BLaER1 treated with 17β-estradiol and CSF1 and Interleukin-3, amounts not matched to agents 10 nM and 100 nM (cell line): ENCODE measurements around the gene GGN.
"Not testable (repeated sequence)": the region's sequence is repeated elsewhere in the genome, so short reads cannot be mapped to it uniquely, and the experiment has no call there.

Experiments used
- H3K27ac ChIP-seq, 11 experiments: shearing (Covaris generic); formaldehyde crosslinking; 2 replicates each; pipeline ENCODE4 v1.8.1; 2022
- H3K27me3 ChIP-seq, 11 experiments: shearing (Covaris generic); formaldehyde crosslinking; 2 replicates each; pipeline ENCODE4 v1.8.1; 2022
- H3K36me3 ChIP-seq, 11 experiments: shearing (Covaris generic); formaldehyde crosslinking; 2 replicates each; pipeline ENCODE4 v1.8.1; 2022
- H3K4me1 ChIP-seq, 10 experiments: shearing (Covaris generic); formaldehyde crosslinking; 2 replicates each; pipeline ENCODE4 v1.8.1; 2022
- H3K4me2 ChIP-seq, 11 experiments: shearing (Covaris generic); formaldehyde crosslinking; 2 replicates each; pipeline ENCODE4 v1.8.1; 2022
- H3K4me3 ChIP-seq, 10 experiments: shearing (Covaris generic); formaldehyde crosslinking; 2 replicates each; pipeline ENCODE4 v1.8.1; 2022
- H3K9ac ChIP-seq, 11 experiments: shearing (Covaris generic); formaldehyde crosslinking; 2 replicates each; pipeline ENCODE4 v1.8.1; 2022
- H3K9me3 ChIP-seq, 11 experiments: shearing (Covaris generic); formaldehyde crosslinking; replicated peaks in 1 of 11; 2 replicates each; pipeline ENCODE4 v1.8.1; 2022
- H4K20me1 ChIP-seq, 11 experiments: shearing (Covaris generic); formaldehyde crosslinking; 2 replicates each; pipeline ENCODE4 v1.8.1; 2022
- Cebpa-rat ChIP-seq, 11 experiments: shearing (Covaris generic); IDR thresholded peaks; 2 replicates each; pipeline ENCODE4 v1.8.1; 2022

GGN gene, protein sequence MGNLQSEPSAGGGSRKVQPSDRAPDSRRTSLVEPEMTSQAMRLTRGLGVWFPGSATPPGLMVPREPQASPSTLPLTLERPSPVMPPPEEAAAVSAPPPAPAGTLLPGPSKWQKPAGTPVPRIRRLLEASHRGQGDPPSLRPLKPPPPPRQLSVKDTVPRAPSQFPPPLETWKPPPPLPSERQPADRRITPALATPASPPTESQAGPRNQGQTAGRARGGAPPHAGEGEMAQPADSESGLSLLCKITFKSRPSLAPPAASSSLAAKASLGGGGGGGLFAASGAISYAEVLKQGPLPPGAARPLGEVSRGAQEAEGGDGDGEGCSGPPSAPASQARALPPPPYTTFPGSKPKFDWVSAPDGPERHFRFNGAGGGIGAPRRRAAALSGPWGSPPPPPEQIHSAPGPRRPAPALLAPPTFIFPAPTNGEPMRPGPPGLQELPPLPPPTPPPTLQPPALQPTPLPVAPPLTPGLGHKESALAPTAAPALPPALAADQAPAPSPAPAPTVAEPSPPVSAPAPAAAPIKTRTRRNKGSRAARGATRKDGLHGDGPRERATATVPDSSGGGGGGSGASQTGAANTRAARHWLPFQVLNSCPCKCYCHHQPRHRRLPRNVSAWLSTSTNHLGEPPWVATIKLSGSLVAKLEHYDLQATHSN

DNA sequence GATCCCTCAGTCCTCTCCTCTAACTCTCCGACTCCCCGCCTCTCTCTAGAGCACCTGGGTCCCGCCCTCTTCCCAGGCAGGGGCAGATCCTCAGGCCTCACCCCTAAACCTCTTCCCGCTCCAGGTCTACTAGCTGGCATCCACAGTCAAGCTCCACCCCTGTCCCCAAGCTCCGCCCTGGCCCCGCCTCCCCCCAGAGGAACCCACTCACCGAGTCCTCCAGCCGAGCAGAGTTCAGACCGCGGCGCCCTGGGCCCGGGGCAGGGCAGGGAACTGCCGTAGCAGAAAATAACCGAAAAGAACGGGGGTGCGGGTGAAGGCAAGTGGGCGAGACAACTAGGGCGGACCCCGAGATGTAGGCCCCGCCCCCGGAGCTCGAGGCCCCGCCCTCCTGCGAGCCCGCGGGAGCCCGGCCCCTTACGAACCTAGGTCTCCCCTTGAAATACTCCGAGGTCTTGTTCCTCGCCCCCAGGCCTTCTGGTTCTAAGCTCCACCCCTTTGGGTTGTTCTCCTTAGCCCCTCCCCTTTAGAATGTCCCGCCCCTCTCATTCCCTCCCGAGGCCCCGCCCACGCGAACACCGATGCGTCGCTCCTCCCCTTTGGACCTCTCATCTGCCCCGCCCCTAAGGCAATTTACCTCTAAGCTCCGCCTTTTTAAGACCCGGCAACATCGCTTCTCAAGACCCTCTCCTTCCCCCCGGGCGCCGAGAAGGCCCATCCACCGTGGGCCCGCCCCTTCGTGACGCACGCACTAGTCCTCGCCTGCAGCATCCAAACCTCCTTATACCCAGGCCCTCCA is at the start of gene GGN:
Gene GGN (minus strand): TSS at position 485 of the 799 bp plus-strand sequence. CDS start 773 bp downstream, outside the sequence.
- Histone ChIP-seq H3K4me1 (peaks cover 29 to 49% (median 36%) of the 10 kb centered on the region in 10 experiments), H3K27ac (peak within 1 kb of the TSS in 4 of 11 experiments; percentile 44 to 62 (median 48); a peak in 10 of 22 replicates), H3K27me3 (peaks cover 63 to 100% (median 96%) of the 10 kb centered on the region in 11 experiments), H3K9ac (peak within 1 kb of the TSS in 10 of 11 experiments; percentile 29 to 75 (median 62); a peak in 21 of 22 replicates), H3K9me3 (no peaks in the 10 kb centered on the region), H3K4me2 (peak within 1 kb of the TSS; percentile 77 to 95 (median 92)), H4K20me1 (peaks cover 44 to 75% (median 59%) of the 10 kb centered on the region in 11 experiments; a peak in 21 of 22 replicates), H3K4me3 (peak within 1 kb of the TSS; percentile 57 to 68 (median 61)), H3K36me3 (peaks cover 18 to 39% (median 37%) of the 10 kb centered on the region in 11 experiments)
- TF ChIP-seq Cebpa-rat (IDR thresholded peaks at IDR 0.05) = no peak

DNA sequence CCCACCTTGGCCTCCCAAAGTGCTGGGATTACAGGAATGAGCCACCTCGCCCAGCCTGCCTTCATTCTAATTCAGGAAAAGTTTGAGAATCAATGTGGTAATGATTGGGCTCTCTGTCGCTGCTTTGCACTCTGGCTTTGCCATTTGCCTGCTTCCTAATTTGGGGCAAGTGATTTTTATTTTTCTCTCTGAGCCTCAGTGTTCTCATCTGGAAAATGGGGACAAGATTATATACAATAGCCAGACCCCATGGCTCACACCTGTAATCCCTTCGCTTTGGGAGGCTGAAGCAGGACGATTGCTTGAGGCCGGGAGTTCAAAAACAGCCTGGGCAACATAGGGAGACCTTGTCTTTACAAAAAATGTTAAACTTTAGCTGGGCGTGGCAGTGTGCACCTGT is 49.5 kb upstream of the GGN start:
- TF ChIP-seq Cebpa-rat (IDR thresholded peaks at IDR 0.05) = no peak
- no peak overlapping the region for H3K27ac ChIP-seq
- H3K36me3 ChIP-seq = no peaks in the 10 kb centered on the region
- no peak overlapping the region for H3K4me3 ChIP-seq
- H4K20me1 ChIP-seq = no peaks in the 10 kb centered on the region
- no peak overlapping the region for H3K4me2 ChIP-seq
- H3K27me3 ChIP-seq = no peaks in the 10 kb centered on the region; a peak in 1 of 22 replicates
- H3K9me3 ChIP-seq = no peaks in the 10 kb centered on the region
- H3K9ac ChIP-seq = no peak overlapping the region
- peaks cover 8 to 31% (median 16%) of the 10 kb centered on the region in 10 experiments; a peak in 17 of 20 replicates for H3K4me1 ChIP-seq

DNA sequence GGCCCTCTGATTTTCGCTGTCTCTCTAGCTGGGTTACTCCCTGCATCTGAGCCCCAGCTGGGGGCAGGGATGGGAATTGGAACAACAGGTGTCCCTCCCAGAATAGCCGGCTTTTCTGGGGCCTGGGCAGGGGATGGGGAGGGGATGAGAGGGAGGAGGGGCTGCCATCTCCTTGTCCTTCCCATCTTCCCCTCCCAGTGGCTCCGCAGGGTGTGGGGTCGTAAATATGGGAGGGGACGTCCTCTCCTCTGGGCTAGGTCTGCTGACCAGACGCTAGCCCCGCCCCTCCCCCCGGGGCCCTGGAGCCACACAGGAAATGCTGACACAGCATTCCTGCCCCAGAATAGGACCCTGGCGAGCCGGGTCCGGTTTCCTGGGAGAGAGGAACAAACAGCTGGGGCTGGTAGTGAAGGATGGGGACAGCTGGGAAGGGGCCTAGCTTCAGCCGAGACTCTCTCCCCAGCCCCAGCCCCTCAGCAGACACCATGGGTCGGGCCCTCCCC is 46.8 kb upstream of the GGN start:
- Histone ChIP-seq H3K4me2 (peak overlapping the region; percentile 10 to 91 (median 45); a peak in 21 of 22 replicates), H3K4me3 (peak overlapping the region in 3 of 10 experiments; percentile 8 to 40 (median 10); a peak in 4 of 20 replicates), H3K9ac (peak overlapping the region in 1 of 11 experiments; percentile 32; a peak in 2 of 22 replicates), H3K27me3 (no peaks in the 10 kb centered on the region; a peak in 1 of 22 replicates), H3K36me3 (no peaks in the 10 kb centered on the region), H3K4me1 (peaks cover 10 to 44% (median 22%) of the 10 kb centered on the region in 10 experiments; a peak in 18 of 20 replicates), H3K9me3 (no peaks in the 10 kb centered on the region), H3K27ac (peak overlapping the region in 1 of 11 experiments; percentile 8; a peak in 1 of 22 replicates), H4K20me1 (no peaks in the 10 kb centered on the region)
- TF ChIP-seq Cebpa-rat (IDR thresholded peaks at IDR 0.05) = no peak

DNA sequence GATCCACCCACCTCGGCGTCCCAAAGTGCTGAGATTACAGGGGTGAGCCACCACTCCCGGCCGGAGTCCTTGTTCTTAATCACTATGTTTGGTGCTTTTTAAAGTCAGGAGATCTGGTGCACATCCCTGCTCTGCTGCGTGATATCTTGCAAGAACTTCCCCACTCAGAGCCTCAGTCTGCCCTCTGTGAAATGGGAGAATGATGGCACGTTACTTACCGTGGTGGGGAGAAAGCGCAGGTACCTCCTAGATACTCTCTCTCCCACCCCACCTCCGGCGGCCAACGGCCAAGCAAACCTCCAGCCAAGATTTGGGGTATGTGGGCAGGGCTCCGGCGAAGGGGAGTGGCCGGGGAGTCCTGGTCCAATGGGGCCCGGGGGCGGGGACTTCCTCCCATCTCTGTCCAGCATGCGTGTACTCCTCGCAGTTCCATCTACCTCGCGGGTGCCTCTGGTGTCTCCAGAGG is 45.5 kb upstream of the GGN start, which contains the start of gene RYR1:
Gene RYR1 (plus strand): TSS at position 424 of the 466 bp plus-strand sequence. CDS start 139 bp downstream, outside the sequence.
- no peak for TF ChIP-seq Cebpa-rat (IDR thresholded peaks at IDR 0.05)
- no peaks in the 10 kb centered on the region; a peak in 1 of 22 replicates for H3K27me3 ChIP-seq
- no peaks in the 10 kb centered on the region for H4K20me1 ChIP-seq
- H3K4me2 ChIP-seq = peak within 1 kb of the TSS; percentile 10 to 91 (median 45); a peak in 21 of 22 replicates
- no peaks in the 10 kb centered on the region for H3K9me3 ChIP-seq
- H3K4me3 ChIP-seq = peak within 1 kb of the TSS in 3 of 10 experiments; percentile 8 to 40 (median 10); a peak in 3 of 20 replicates
- H3K4me1 ChIP-seq = peaks cover 11 to 51% (median 26%) of the 10 kb centered on the region in 10 experiments; a peak in 18 of 20 replicates
- H3K27ac ChIP-seq = peak within 1 kb of the TSS in 1 of 11 experiments; percentile 8; a peak in 1 of 22 replicates
- no peaks in the 10 kb centered on the region for H3K36me3 ChIP-seq
- H3K9ac ChIP-seq = peak within 1 kb of the TSS in 1 of 11 experiments; percentile 32; a peak in 2 of 22 replicates

DNA sequence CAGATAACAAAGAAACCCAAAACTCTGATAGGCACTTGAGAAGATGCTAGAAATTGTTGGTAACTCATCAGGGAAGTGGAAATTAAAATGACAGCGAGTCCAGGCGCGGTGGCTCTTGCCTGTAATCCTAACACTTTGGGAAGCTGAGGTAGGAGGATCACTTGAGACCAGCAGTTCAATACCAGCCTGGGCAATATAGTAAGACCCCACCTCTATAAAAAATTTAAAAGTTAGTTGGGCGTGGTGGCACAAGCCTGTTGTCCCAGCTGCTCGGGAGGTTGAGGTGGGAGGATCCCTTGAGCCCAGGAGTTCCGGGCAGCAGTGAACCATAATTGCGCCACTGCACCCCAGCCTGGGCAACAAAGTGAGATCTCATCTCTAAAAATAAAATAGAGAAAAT is 43.1 kb upstream of the GGN start:
- Histone ChIP-seq H4K20me1 (no peaks in the 10 kb centered on the region; a peak in 1 of 22 replicates), H3K27ac (no peak overlapping the region), H3K9me3 (no peaks in the 10 kb centered on the region), H3K27me3 (no peaks in the 10 kb centered on the region; a peak in 1 of 22 replicates), H3K36me3 (no peaks in the 10 kb centered on the region), H3K9ac (no peak overlapping the region), H3K4me3 (no peak overlapping the region), H3K4me1 (peaks cover 26 to 58% (median 42%) of the 10 kb centered on the region in 10 experiments), H3K4me2 (peak overlapping the region in 3 of 11 experiments; percentile 4 to 30 (median 7); a peak in 3 of 22 replicates)
- TF ChIP-seq Cebpa-rat (IDR thresholded peaks at IDR 0.05) = no peak

DNA sequence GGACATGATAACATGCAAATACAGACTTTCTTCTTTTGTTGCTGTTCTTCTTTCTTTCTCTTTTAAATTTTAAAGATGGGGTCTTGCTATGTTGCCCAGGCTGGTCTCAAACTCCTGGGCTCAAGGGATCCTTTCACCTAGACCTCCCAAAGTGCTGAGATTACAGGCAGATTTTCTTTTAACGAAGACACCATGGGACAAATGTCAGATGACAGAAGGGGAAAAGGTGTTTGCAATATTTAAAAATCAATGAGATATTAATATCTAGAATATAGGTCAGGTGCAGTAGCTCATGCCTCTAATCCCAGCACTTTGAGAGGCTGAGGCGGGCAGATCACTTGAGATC is 42.0 kb upstream of the GGN start:
- Histone ChIP-seq H4K20me1 (peaks cover 0 to 7% (median 0%) of the 10 kb centered on the region in 11 experiments; a peak in 1 of 22 replicates), H3K9me3 (no peaks in the 10 kb centered on the region), H3K27me3 (no peaks in the 10 kb centered on the region; a peak in 1 of 22 replicates), H3K9ac (no peak overlapping the region), H3K4me1 (peaks cover 34 to 61% (median 46%) of the 10 kb centered on the region in 10 experiments), H3K4me3 (no peak overlapping the region), H3K27ac (no peak overlapping the region), H3K36me3 (no peaks in the 10 kb centered on the region), H3K4me2 (peak overlapping the region in 4 of 11 experiments; percentile 0 to 24 (median 7); a peak in 1 of 22 replicates)
- TF ChIP-seq Cebpa-rat (IDR thresholded peaks at IDR 0.05) = no peak

DNA sequence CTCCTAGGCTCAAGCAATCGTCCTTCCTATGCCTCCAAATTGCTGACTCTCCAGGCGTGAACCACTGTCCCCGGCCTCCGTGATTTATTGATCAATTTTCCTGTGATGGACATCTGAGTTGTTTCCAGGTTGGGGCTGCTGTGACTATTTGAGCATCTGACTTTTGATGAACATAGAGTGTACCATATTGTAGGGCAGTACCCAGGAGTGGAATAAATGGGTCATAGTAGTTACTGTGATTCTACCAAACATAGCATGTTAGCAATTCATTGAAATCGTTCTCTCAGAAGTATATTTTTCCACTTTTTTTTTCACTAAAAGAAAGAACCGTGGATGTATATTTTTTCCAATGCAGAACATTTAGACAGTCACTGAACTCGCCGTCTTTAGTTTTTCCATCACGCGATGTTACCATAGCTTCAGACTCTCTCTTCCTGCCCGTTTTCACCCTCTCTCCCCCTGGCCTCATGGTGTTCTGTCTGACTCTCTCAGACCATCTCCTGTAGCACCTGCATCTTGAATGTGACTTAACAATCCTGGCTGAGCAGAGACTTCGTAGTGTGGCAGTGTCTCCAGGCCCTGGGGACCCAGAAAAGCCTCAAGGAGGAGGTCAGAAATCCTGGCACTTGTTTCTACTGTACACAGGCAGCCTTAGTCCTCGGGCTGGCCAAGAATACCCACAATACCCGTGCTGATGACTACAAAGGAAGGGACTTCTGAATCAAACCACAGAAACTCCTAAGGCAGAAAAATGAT is 41.4 kb upstream of the GGN start:
- no peaks in the 10 kb centered on the region for H3K9me3 ChIP-seq
- H3K27ac ChIP-seq = no peak overlapping the region
- H3K36me3 ChIP-seq = no peaks in the 10 kb centered on the region
- H3K4me2 ChIP-seq = peak overlapping the region in 4 of 11 experiments; percentile 0 to 24 (median 7); a peak in 1 of 22 replicates
- 0 out of 22 replicates have a peak overlapping the region, but pooled peaks of 1 of the 11 experiments have one; percentile 32 for H3K9ac ChIP-seq
- H3K27me3 ChIP-seq = no peaks in the 10 kb centered on the region; a peak in 1 of 22 replicates
- peaks cover 0 to 7% (median 0%) of the 10 kb centered on the region in 11 experiments; a peak in 1 of 22 replicates for H4K20me1 ChIP-seq
- H3K4me1 ChIP-seq = peaks cover 34 to 61% (median 45%) of the 10 kb centered on the region in 10 experiments
- H3K4me3 ChIP-seq = no peak overlapping the region
- TF ChIP-seq Cebpa-rat (IDR thresholded peaks at IDR 0.05) = no peak

DNA sequence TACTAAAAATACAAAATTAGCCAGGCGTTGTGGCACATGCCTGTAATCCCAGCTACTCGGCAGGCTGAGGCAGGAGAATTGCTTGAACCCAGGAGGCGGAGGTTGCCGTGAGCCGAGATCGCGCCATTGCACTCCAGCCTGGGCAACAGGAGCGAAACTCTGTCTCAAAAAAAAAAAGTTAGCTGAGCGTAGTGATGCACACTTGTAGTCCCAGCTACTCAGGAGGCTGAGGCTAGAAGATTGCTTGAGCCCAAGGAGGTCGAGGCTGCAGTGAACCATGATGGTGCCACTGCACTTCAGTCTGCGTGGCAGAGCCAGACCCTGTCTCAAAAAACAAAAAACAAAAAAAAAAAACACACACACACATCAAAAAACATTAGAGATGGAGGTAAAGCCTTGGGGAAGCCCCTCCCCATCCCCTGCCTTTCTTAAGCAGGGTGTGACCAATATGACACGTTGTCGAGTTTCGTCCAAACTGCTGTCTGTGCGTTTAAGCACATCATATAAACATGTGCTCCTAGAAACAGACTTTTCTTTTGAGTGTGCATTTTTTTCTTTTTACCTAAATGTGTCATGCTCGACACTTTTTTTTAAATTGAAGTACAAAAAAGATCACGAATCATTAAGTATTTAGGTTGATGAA is 39.3 kb upstream of the GGN start:
- H3K27me3 ChIP-seq, H3K9me3 ChIP-seq, H4K20me1 ChIP-seq, H3K27ac ChIP-seq, H3K36me3 ChIP-seq, H3K9ac ChIP-seq, H3K4me3 ChIP-seq: not testable (repeated sequence)
- Histone ChIP-seq H3K4me1 (peaks cover 40 to 75% (median 49%) of the 10 kb centered on the region in 10 experiments), H3K4me2 (peak overlapping the region; percentile 85 to 99 (median 97); a peak in 20 of 22 replicates)
